IMR-90 (cell line): ENCODE measurements around the gene BRIP1.

Experiments used
- POLR2A ChIP-seq: IDR thresholded peaks from 2 replicates; pipeline ENCODE4 v1.6.1; 2012; ENCODE audit warnings: mild to moderate bottlenecking, low read depth, low read length
- RFX5 ChIP-seq: IDR thresholded peaks from 2 replicates; pipeline ENCODE4 v1.8.0; 2012; ENCODE audit warnings: low read depth, mild to moderate bottlenecking, low read length, moderate library complexity
- TF ChIP-seq, protein P1 (sequence below): conservative IDR thresholded peaks from 2 replicates; pipeline ENCODE4 v1.5.1; 2012; ENCODE audit warnings: mild to moderate bottlenecking, low read depth, low read length, improper control_type of control experiment

DNA sequence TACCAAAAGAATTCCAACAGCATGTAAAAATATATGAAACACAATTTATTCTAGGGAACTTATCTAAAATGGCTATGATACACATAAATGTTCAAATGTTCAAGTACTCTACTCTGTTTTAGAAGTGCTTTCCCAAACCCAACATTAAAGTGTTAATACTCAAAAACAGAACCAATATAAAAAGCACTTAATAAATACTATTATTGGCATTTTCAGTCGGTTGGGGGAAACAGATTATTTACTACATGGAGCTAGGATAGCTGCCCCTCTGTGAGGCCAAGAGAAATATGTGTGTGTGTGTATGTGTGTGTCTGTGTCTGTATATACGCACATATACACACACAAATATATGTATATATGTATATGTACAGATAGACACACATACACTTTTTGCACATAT, 32.1 kb upstream of the BRIP1 start:
- TF ChIP-seq RFX5 (no peak), POLR2A (no peak)
- TF ChIP-seq, protein P1, sequence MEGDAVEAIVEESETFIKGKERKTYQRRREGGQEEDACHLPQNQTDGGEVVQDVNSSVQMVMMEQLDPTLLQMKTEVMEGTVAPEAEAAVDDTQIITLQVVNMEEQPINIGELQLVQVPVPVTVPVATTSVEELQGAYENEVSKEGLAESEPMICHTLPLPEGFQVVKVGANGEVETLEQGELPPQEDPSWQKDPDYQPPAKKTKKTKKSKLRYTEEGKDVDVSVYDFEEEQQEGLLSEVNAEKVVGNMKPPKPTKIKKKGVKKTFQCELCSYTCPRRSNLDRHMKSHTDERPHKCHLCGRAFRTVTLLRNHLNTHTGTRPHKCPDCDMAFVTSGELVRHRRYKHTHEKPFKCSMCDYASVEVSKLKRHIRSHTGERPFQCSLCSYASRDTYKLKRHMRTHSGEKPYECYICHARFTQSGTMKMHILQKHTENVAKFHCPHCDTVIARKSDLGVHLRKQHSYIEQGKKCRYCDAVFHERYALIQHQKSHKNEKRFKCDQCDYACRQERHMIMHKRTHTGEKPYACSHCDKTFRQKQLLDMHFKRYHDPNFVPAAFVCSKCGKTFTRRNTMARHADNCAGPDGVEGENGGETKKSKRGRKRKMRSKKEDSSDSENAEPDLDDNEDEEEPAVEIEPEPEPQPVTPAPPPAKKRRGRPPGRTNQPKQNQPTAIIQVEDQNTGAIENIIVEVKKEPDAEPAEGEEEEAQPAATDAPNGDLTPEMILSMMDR = no peak
